IPS-18c (cell line): ENCODE results near the gene TBC1D32.
"Not testable (repeated sequence)": the region's sequence is repeated elsewhere in the genome, so short reads cannot be mapped to it uniquely, and the experiment has no call there.

Experiments
- H3K4me3 ChIP-seq: 2 replicates; pipeline ENCODE4 v1.7.0; 2013; ENCODE audit warnings: low read depth, mild to moderate bottlenecking, low read length, moderate library complexity; ENCODE audit not compliant: insufficient read depth
- H3K9me3 ChIP-seq: one replicate; pipeline ENCODE4 v1.6.1; 2013; ENCODE audit warnings: mild to moderate bottlenecking, low read length, moderate library complexity; ENCODE audit not compliant: control insufficient read depth, insufficient read depth

The TBC1D32 gene

GRCh38 chr6:121338366-121338765 lies 4.1 kb upstream of the TBC1D32 start:
- no peak overlapping the region for H3K4me3 ChIP-seq

DNA sequence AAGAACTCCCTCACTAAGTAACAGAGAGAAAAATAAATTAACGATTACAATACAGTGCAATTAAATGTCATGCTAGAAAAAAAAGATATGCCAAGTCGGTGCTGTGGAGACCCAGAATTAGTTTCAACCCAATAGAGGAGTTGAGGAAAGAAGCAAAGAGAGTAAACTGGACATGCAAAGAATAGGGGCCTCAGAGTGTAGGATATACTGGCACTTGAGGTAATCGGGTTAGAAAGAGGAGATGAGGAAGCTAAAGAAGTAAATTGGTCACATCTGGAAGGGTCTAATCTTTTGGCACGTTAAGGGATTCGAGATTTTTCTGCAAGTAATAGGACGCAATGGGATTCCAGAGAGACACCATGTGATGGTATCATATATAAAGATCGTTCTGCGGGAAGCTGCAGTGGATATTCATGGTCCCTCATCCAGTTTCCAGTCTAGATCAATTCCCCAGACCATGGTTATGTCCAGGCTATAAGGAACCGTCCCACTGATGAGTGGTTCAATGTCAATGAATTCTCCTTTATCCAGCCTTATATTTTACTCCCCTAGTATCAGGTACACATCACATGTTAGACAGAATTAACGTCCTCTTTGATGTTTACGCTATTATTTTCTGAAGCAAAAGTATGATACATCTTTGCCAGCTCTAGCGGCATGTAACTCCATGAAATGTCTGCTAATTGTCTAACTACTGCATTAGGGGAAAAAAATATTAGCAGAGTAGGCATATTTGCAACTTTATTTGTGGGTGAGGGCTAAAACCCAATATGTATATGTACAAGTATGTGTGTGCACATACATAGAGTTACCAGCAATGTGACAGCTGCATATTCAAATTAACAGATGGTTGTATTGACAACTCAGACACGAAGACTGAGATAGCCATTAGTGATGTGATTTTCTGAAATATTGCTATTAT lies 1.1 kb upstream of the TBC1D32 start:
- peak overlapping the region; percentile 66; the same call in 1 of the 2 replicates for H3K4me3 ChIP-seq
- H3K9me3 ChIP-seq: no peaks in the 10 kb centered on the region

More at GRCh38 chr6:121338366-121338765, 4.1 kb upstream of the TBC1D32 start:
- H3K9me3 ChIP-seq: no peaks in the 10 kb centered on the region

- not testable (repeated sequence) for H3K4me3 ChIP-seq, H3K9me3 ChIP-seq
Measured at GRCh38 chr6:121333694-121334093, 586 bp downstream of the TBC1D32 start.

- H3K9me3 ChIP-seq: no peaks in the 10 kb centered on the region
- H3K4me3 ChIP-seq: no peak overlapping the region
Measured at GRCh38 chr6:121333196-121333595, 1.1 kb downstream of the TBC1D32 start.

DNA sequence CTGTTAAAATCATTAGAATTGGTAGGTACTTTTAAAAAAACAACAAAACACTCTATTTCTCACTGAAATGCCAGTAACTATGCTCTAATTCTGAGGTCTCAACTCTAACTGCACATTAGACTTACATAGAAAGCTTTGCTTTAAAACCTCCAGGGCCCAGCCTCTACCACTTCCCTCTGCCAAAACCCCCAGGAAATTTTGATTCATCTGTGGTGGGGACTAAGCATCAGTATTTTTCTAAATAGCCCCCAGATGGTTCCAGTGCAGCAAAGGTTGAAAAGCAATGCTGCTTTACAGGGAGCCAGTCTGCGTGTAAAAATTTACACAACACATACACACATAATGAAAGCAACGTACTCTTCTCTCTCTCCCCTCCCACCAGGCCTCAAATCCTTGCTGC lies 3.8 kb downstream of the TBC1D32 start:
- Histone ChIP-seq H3K9me3 (no peaks in the 10 kb centered on the region), H3K4me3 (no peak overlapping the region)

DNA sequence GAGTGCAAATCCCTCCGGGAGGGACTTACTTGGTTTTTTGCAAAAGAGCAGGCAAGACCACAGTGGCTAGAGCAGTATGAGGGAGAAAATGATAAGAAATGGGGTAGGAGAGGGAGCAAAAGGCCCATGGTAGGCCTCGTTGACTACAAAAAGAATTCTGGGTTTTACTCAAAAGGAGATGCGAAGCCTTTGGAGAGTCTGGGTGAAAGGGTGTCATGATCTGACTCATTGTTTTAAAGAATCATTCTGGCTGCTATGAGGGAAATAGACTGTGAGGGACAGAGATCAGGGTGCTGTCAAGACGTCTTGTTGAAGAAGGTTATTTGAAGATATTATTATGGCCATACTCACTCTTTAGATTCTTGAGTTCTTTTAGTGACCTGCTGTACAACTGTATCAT lies 13.0 kb downstream of the TBC1D32 start:
- no peak overlapping the region for H3K4me3 ChIP-seq
- H3K9me3 ChIP-seq: no peaks in the 10 kb centered on the region

DNA sequence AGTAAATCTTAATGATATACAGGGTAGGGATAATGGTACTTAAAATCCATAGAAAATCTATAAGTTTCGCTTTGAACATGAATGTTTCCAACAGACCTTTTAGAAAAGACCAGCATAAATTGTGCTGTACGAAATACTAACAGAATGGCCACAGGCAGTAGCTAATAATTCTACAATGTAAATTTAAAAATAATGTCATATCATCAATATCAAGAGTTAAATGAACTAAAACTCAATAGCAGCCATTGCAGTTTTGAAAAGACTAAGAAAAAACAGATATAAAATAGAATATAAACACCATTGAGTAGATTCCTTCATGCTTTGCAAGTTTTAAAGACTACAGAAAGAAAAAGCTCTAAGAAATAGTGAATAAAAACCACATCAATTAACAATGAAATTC lies 14.7 kb downstream of the TBC1D32 start:
- Histone ChIP-seq H3K4me3 (no peak overlapping the region), H3K9me3 (no peaks in the 10 kb centered on the region)

DNA sequence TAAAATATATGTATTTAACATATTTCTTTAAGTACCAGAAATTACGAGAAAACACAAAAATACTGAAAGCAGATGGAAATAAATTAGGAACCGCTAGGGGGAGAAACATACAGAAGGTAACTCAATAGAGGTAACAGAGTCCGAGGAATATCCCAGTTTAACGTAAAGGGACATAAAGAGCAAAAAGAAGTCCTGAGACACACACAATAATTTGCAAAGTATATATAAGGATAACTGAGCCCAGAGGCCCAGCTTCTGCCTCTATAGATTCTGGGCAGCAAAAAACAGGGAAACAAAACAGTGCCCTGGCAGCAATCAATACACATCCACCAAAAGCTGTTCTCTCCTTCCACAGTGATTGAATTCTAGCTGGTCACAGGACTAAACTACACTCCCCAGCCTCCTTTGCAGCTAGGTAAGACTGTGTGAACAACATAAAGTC lies 15.1 kb downstream of the TBC1D32 start:
- no peaks in the 10 kb centered on the region for H3K9me3 ChIP-seq
- H3K4me3 ChIP-seq: no peak overlapping the region

DNA sequence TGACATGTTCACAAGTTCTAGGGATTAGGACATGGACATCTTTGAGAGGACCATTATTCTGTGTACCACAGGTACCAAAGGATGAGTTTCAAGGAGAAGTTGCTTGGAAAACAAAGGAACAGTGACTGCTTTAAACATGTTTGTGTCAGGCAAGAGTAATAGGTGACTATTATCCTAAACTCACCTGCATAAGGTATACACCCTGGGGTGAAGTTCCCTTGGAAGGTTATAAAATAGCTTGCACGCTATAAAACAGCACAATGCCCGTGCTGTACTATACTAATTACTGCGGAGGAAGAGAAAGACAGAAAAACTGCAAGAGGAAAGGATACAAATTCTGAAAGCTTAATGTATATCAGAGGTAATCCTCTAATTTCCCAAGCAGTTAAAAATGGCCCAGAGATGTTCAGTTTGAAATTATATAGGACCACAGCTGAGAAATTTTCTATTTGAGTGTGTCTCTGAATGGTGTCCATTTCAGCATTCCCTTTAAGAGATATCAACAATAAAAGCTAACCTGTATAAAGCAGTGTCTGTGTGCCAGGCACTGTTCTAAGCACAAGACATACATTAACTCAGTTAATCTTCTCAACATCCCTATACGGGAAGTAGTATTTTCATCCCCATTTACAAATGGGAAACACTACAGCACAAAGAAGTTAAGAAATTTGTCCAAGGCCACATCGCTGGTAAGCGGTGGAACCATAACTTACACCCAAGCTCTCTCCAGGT lies 19.7 kb downstream of the TBC1D32 start:
- H3K4me3 ChIP-seq: no peak overlapping the region

GRCh38 chr6:121311814-121312213 lies 22.5 kb downstream of the TBC1D32 start:
- not testable (repeated sequence) for H3K4me3 ChIP-seq

More for the DNA sequence above, 19.7 kb downstream of the TBC1D32 start:
- no peaks in the 10 kb centered on the region for H3K9me3 ChIP-seq

DNA sequence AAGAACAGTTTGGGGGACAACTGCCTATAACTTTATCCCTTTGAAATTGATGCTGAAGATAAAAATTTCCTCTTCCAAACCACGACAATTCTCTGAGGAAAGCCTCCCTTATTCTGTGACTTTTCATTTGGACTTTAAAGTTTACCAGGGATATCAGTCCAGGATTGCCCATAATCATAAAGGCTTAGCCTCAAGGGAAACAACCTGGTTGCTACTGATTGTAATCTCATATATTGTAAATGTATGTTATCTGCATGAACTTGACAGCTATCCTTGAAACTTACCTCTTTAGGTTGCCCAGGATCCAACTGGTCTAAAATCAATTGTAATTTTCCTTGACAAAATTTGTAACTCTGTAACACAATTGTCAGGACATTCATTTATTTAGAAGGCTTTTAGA lies 23.8 kb downstream of the TBC1D32 start:
- Histone ChIP-seq H3K9me3 (no peaks in the 10 kb centered on the region), H3K4me3 (no peak overlapping the region)

More at GRCh38 chr6:121311814-121312213, 22.5 kb downstream of the TBC1D32 start:
- not testable (repeated sequence) for H3K9me3 ChIP-seq

GRCh38 chr6:121309768-121310469 lies 24.4 kb downstream of the TBC1D32 start:
- Histone ChIP-seq H3K9me3 (no peaks in the 10 kb centered on the region), H3K4me3 (no peak overlapping the region)

DNA sequence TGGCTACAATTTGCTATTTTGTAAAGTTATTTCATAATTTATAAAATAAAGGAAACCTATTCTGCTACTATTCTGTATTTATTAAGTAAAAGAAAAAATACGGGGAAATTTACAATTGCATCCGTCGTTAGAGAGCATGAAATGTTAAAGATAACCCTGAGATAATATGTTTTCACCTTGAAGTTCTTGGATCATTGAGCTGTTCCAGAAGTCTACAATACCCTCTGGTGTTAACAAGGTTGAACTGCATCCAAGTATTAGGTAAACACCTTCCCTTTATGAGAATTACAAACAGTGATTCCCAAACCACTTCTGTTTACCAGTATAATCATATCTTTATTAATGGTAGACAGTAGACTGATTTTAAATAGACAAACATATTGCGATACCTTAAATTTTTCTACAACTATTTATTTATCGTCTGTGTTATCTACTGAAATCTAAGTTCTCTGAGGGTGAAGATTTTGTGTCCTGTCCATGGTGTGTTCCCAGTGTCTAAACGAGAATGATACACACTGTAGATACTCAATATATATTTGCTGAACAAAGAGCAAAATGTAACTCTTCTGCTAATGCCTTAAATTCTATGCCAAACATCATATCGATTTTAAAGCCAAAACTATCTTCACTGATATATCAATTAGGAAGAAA lies 28.2 kb downstream of the TBC1D32 start:
- Histone ChIP-seq H3K9me3 (no peaks in the 10 kb centered on the region), H3K4me3 (no peak overlapping the region)

DNA sequence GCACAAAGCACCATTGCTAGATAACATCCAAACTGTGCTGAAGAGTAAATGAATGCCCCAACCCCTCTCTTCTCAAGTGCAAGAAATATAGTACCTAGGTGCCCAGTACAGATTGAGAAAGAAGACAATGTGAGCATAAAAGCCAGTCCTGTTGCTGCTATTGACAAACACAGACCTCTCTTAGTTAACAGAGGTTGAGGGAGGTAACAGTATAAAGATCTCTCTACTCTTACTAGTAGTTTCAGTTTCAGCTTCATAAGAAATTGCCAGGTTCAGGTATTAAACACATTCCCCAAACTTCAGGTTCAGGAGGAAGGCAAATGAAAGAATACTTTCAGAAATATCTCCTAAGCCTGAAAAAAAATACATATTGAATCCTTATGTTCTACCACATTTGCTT lies 31.4 kb downstream of the TBC1D32 start:
- H3K4me3 ChIP-seq: no peak overlapping the region
- H3K9me3 ChIP-seq: no peaks in the 10 kb centered on the region

DNA sequence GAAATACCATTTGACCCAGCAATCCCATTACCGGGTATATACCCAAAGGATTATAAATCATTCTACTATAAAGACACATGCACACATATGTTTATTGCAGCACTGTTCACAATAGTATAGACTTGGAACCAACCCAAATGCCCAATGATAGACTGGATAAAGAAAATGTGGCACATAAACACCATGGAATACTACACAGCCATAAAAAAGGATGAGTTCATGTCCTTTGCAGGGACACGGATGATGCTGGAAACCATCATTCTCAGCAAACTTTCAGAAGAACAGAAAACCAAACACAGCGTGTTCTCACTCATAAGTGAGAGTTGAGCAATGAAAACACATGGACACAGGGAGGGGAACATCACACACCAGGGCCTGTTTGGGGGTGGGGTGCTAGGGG lies 33.1 kb downstream of the TBC1D32 start:
- H3K4me3 ChIP-seq, H3K9me3 ChIP-seq: not testable (repeated sequence)

GRCh38 chr6:121297694-121298093 lies 36.6 kb downstream of the TBC1D32 start:
- no peaks in the 10 kb centered on the region for H3K9me3 ChIP-seq
- H3K4me3 ChIP-seq: no peak overlapping the region

DNA sequence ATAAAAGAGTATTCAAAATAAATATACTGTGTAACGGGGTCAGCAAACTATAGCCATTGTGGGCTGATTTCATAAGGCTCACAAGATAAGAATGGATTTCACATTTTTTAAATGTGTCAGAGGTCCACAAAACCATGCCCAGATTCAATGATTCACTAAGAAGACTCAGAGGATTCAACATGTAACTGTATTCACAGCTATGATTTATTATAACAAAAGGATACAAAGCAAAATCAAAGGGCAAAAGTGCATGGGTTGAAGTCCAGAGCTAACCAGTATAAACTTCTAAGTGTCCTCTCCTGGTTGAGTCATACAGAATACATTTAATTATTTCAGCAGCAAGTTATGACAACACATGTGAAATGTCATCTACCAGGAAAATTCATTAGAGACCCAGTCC lies 49.2 kb downstream of the TBC1D32 start:
- Histone ChIP-seq H3K4me3 (no peak overlapping the region), H3K9me3 (no peaks in the 10 kb centered on the region)
